CD14-positive monocyte (primary cell): ENCODE measurements around the gene CTCFL. TPM values are rescaled to one million over a fixed set of nuclear protein-coding genes. Genes with fewer than 3 reads are reported as not detected.

Source experiments
- DNase-seq, 3 donors: peaks; one replicate each; pipeline ENCODE4 v3.0.0-alpha.2; 2011 to 2022
- H2AFZ ChIP-seq: 2 replicates; pipeline ENCODE4 v1.6.0; 2012; ENCODE audit warnings: mild to moderate bottlenecking, low read depth, low read length, inconsistent platforms; ENCODE audit not compliant: insufficient read depth, poor library complexity, severe bottlenecking
- H3K27ac ChIP-seq, 2 donors: 1 replicate in 1 of 2; 2 replicates in 1 of 2; pipeline ENCODE4 v1.5.1; 2012 to 2013; ENCODE audit warnings: low read length in 2 of 2, control low read depth in 1 of 2, inconsistent platforms in 1 of 2, low read depth in 1 of 2, mild to moderate bottlenecking in 1 of 2
- H3K27me3 ChIP-seq, 2 donors: one replicate each; pipeline versions ENCODE4 v1.6.0 to v1.6.1; 2011 to 2013; ENCODE audit warnings: low read length in 2 of 2; ENCODE audit not compliant: control insufficient read depth in 2 of 2, insufficient read depth in 2 of 2
- H3K36me3 ChIP-seq, 2 donors: replicated peaks in 1 of 2; 1 replicate in 1 of 2; 2 replicates in 1 of 2; pipeline versions ENCODE4 v1.5.1 to v1.6.1; 2012 to 2013; ENCODE audit warnings: low read length in 2 of 2, control low read depth in 1 of 2, inconsistent platforms in 1 of 2, mild to moderate bottlenecking in 1 of 2; ENCODE audit not compliant: insufficient read depth in 2 of 2, control insufficient read depth in 1 of 2
- H3K4me1 ChIP-seq, 2 donors: 1 replicate in 1 of 2; 2 replicates in 1 of 2; pipeline versions ENCODE4 v1.5.1 to v1.6.1; 2012 to 2013; ENCODE audit warnings: low read length in 2 of 2, control low read depth in 1 of 2, inconsistent platforms in 1 of 2, mild to moderate bottlenecking in 1 of 2, moderate library complexity in 1 of 2; ENCODE audit not compliant: insufficient read depth in 2 of 2, control insufficient read depth in 1 of 2
- H3K4me2 ChIP-seq: replicated peaks from 2 replicates; pipeline ENCODE3; 2012; ENCODE audit warnings: low read length, moderate library complexity, mild to moderate bottlenecking; ENCODE audit not compliant: poor library complexity, severe bottlenecking; ENCODE audit errors: extremely low read depth
- H3K4me3 ChIP-seq, 3 experiments: fragments of 200-600 bp in 1 of 3; sonication (generic) in 1 of 3; replicated peaks in 1 of 3; 1 replicate in 2 of 3; 2 replicates in 1 of 3; pipeline ENCODE4 v1.5.1; 2011 to 2013; ENCODE audit warnings: low read length in 3 of 3, mild to moderate bottlenecking in 3 of 3, control low read depth in 2 of 3, low read depth in 2 of 3, inconsistent platforms in 1 of 3, moderate library complexity in 1 of 3
- H3K79me2 ChIP-seq: 2 replicates; pipeline ENCODE4 v1.6.0; 2012; ENCODE audit warnings: mild to moderate bottlenecking, control low read depth, inconsistent platforms, low read length, moderate library complexity; ENCODE audit not compliant: insufficient read depth
- H3K9ac ChIP-seq: 2 replicates; pipeline ENCODE4 v1.6.0; 2017; ENCODE audit warnings: low read length, mild to moderate bottlenecking; ENCODE audit not compliant: insufficient read depth, poor library complexity, severe bottlenecking
- H3K9me3 ChIP-seq, 2 donors: replicated peaks in 1 of 2; 1 replicate in 1 of 2; 2 replicates in 1 of 2; pipeline versions ENCODE4 v1.5.1 to v1.6.1; 2012 to 2013; ENCODE audit warnings: low read length in 2 of 2, control low read depth in 1 of 2; ENCODE audit not compliant: control insufficient read depth in 1 of 2, insufficient read depth in 1 of 2
- H4K20me1 ChIP-seq: 2 replicates; pipeline ENCODE4 v1.6.0; 2012; ENCODE audit warnings: mild to moderate bottlenecking, low read length, control low read depth, moderate library complexity; ENCODE audit not compliant: insufficient read depth
- H3K27ac Mint-ChIP-seq, 7 donors: one replicate each; pipeline ENCODE4 v1.8.0; 2020; ENCODE audit warnings: mild to moderate bottlenecking in 7 of 7, mixed read lengths in 7 of 7, moderate library complexity in 6 of 7, inconsistent platforms in 2 of 7
- H3K27me3 Mint-ChIP-seq, 3 donors: one replicate each; pipeline ENCODE4 v1.8.0; 2021 to 2022; ENCODE audit warnings: low read depth in 3 of 3, mild to moderate bottlenecking in 3 of 3, mixed read lengths in 3 of 3, moderate library complexity in 3 of 3, inconsistent platforms in 1 of 3
- H3K36me3 Mint-ChIP-seq, 2 donors: one replicate each; pipeline ENCODE4 v1.8.0; 2020; ENCODE audit warnings: mixed read lengths in 2 of 2, inconsistent platforms in 1 of 2, mild to moderate bottlenecking in 1 of 2
- H3K4me1 Mint-ChIP-seq: one replicate; pipeline ENCODE4 v1.8.0; 2020; ENCODE audit warnings: mild to moderate bottlenecking, mixed read lengths
- H3K4me3 Mint-ChIP-seq, 2 donors: one replicate each; pipeline ENCODE4 v1.8.0; 2020; ENCODE audit warnings: mild to moderate bottlenecking in 2 of 2, mixed read lengths in 2 of 2, moderate library complexity in 1 of 2
- H3K9me3 Mint-ChIP-seq, 7 donors: one replicate each; pipeline ENCODE4 v1.8.0; 2020 to 2022; ENCODE audit warnings: mixed read lengths in 7 of 7, mild to moderate bottlenecking in 6 of 7, moderate library complexity in 6 of 7, inconsistent platforms in 2 of 7
- WGBS: methylation state at CpG from one replicate; pipeline ENCODE4 v1.1.5; 2013; ENCODE audit warnings: missing lambda C conversion rate; ENCODE audit not compliant: insufficient coverage; 5-methylcytosine and 5-hydroxymethylcytosine counted together
- intact Hi-C, 2 donors: fragments of 100-400 bp; cut with micrococcal nuclease; formaldehyde crosslinking; loops; one replicate each; pipeline versions ENCODE4 v1.15.0 to v1.15.1; 2023
- polyA plus RNA-seq, 3 donors: library from polyadenylated mRNA; depleted of rRNA in 1 of 3; unstranded in 2 of 3; stranded (reverse) in 1 of 3; fragments of 300-500 nt in 2 of 3; fragments of >200 nt in 1 of 3; fragmentation: Illumina TruSeq in 2 of 3; gene quantifications; 1 replicate in 2 of 3; 2 replicates in 1 of 3; pipeline ENCODE4 v1.2.3, GENCODE V29; 2012 to 2021
- TF ChIP-seq, protein P1 (sequence below): fragments of 200-600 bp; IDR thresholded peaks from one replicate; pipeline ENCODE4 v1.8.0; 2022; ENCODE audit warnings: antibody characterized with exemption, mild to moderate bottlenecking

Gene CTCFL
- polyA plus RNA-seq, 3 donors: not detected

DNA sequence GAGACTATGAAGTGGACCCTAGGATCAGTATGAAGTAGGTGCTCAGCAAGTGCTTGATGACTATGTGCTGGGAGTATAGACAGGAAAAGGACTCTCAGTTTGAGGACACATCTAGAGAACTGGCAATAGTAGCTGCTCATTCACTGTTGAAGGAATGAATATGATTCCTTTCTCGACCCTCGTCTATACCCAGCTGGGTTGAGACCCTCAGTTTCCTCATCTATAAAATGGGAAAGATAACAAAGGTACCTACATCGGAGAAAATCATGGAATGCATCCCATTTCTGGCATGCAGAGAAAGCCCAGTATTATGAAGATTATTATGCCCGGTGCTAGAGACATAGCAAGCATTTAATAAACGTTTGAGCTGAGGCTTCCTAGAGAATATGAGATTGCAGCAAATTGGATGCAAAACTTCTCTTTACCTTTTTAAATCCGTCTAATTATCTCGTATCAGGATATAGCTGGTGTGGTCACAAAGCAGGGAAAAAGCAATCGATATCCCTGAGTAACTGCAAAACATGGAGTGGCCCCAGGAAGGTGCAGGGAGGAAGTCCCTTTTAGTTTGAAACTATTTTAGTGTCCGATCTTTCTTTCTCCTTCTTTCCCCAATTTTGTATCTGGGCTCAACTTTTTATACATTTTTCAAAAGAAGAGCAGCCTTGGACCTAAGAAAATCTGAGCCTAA, 33.1 kb upstream of the CTCFL start:
- H3K36me3 ChIP-seq: no peaks in the 10 kb centered on the region
- H3K27me3 Mint-ChIP-seq: peaks cover 8 to 27% (median 13%) of the 10 kb centered on the region in 3 donors
- no peaks in the 10 kb centered on the region for H3K79me2 ChIP-seq
- no peak overlapping the region for H3K27ac ChIP-seq
- intact Hi-C loops: no loop called here
- H3K36me3 Mint-ChIP-seq: no peaks in the 10 kb centered on the region
- H3K4me3 Mint-ChIP-seq: no peak overlapping the region
- DNase-seq: no peak
- H3K4me1 ChIP-seq: no peaks in the 10 kb centered on the region
- no peak overlapping the region for H3K9ac ChIP-seq
- peak overlapping the region in 1 of 7 donors; percentile 40 for H3K27ac Mint-ChIP-seq
- H3K4me2 ChIP-seq: no peak overlapping the region
- no peak overlapping the region for H2AFZ ChIP-seq
- H3K9me3 Mint-ChIP-seq: no peaks in the 10 kb centered on the region
- H4K20me1 ChIP-seq: no peaks in the 10 kb centered on the region
- no peaks in the 10 kb centered on the region for H3K9me3 ChIP-seq
- no peak overlapping the region for H3K4me3 ChIP-seq
- no peaks in the 10 kb centered on the region for H3K4me1 Mint-ChIP-seq
- TF ChIP-seq, protein P1, sequence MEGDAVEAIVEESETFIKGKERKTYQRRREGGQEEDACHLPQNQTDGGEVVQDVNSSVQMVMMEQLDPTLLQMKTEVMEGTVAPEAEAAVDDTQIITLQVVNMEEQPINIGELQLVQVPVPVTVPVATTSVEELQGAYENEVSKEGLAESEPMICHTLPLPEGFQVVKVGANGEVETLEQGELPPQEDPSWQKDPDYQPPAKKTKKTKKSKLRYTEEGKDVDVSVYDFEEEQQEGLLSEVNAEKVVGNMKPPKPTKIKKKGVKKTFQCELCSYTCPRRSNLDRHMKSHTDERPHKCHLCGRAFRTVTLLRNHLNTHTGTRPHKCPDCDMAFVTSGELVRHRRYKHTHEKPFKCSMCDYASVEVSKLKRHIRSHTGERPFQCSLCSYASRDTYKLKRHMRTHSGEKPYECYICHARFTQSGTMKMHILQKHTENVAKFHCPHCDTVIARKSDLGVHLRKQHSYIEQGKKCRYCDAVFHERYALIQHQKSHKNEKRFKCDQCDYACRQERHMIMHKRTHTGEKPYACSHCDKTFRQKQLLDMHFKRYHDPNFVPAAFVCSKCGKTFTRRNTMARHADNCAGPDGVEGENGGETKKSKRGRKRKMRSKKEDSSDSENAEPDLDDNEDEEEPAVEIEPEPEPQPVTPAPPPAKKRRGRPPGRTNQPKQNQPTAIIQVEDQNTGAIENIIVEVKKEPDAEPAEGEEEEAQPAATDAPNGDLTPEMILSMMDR: no peak
- WGBS: 100% methylated on average over 2 of the region's 9 CpGs
- no peaks in the 10 kb centered on the region for H3K27me3 ChIP-seq

DNA sequence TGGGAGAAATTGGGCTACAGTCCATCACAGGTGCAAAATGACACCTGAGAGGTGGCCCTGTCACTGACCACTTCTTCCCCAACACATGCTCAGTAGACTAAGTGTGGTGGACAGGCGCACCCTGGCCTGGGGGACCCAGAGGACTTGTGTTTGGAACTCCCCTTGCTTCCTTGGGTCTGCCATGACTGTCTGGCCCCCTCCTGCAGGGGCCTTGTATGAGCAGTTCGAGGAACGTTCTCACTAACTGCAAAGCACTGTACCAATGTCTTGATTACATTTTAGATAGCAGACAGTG, 32.0 kb upstream of the CTCFL start:
- Histone ChIP-seq H3K4me2 (no peak overlapping the region), H3K4me1 (no peaks in the 10 kb centered on the region), H4K20me1 (no peaks in the 10 kb centered on the region), H2AFZ (no peak overlapping the region), H3K9me3 (no peaks in the 10 kb centered on the region), H3K27me3 (no peaks in the 10 kb centered on the region), H3K27ac (no peak overlapping the region), H3K9ac (no peak overlapping the region), H3K79me2 (no peaks in the 10 kb centered on the region), H3K4me3 (no peak overlapping the region), H3K36me3 (no peaks in the 10 kb centered on the region)
- no peaks in the 10 kb centered on the region for H3K36me3 Mint-ChIP-seq
- H3K4me1 Mint-ChIP-seq: no peaks in the 10 kb centered on the region
- DNase-seq: no peak
- H3K4me3 Mint-ChIP-seq: peak overlapping the region in 1 of 2 donors; percentile 62
- TF ChIP-seq, protein P1: no peak
- WGBS: 100% methylated on average over 1 of the region's 3 CpGs
- H3K27me3 Mint-ChIP-seq: peaks cover 4 to 30% (median 14%) of the 10 kb centered on the region in 3 donors
- intact Hi-C loops: no loop called here
- H3K27ac Mint-ChIP-seq: no peak overlapping the region
- H3K9me3 Mint-ChIP-seq: no peaks in the 10 kb centered on the region
